Endometrial microvascular endothelial cells (primary cell): ENCODE measurements around the gene PLCG1. TPM values are rescaled to one million over a fixed set of nuclear protein-coding genes. Genes with fewer than 3 reads are reported as not detected.

ENCODE experiments used
- in situ Hi-C: cut with HindIII; loops from 2 replicates; pipeline ENCODE4 v1.10.0; 2017; ENCODE audit warnings: low sequenced_read_pairs, low pct_unique_long_range_greater_than_20kb; ENCODE audit errors: inconsistent ontology term
- total RNA-seq: library from RNA; depleted of rRNA; stranded (reverse); fragments of >200 nt; gene quantifications from one replicate; pipeline ENCODE4 v1.2.3, GENCODE V29; 2015; ENCODE audit errors: inconsistent ontology term

The PLCG1 gene
- total RNA-seq, 1 donor from 2014 or later = 61.3 TPM

GRCh38 chr20:41139227-41140093 is 2.1 kb downstream of the PLCG1 start:
- in situ Hi-C loops = no loop called here

DNA sequence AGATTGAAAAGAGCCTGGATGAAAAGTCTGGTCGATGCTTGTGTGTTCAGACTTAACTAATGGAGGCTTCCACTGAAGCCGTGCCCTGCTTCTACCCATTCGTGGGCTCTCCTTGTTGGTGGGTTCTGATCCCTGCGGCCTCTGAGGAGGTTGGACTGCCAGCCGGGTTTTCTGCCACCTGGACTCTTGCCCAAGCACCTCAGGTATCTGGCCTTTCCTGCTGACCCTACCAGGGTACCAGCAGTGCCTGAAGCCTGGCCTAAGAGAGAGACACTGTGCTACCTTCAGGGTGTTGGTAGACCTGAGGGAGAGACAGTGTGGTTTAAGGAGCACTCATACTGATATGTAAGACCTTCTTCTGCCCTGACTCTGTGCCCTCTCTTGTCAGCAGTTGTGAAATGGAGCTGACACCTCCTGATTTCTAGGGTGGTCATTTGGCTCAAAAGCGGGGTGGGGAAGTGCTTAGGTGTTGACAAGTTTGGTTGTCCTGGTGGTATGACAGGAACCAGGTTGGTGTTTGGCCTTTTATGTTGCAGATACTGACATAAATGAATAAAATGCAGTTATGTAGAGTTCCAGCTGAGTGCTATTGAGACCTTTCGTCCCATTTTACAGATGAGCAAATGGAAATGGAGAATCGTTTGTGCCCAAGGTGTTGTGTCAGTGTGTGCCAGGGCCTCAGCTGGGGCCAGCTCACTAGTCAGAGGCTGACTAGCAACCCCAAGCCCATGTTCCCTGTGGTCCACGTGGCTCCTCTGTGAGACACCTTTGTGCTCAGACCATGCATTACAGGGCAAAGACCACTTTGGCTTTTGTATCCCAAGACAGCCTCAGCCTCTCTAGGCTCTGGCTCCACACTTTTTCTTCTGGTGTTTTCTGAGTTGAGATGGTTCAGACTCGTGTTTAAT is 3.1 kb downstream of the PLCG1 start:
- in situ Hi-C loops = no loop called here

- in situ Hi-C loops = no loop called here
Measured at GRCh38 chr20:41141153-41141815, 3.9 kb downstream of the PLCG1 start.

GRCh38 chr20:41142245-41142644 is 4.9 kb downstream of the PLCG1 start:
- in situ Hi-C loops = no loop called here

- in situ Hi-C loops = no loop called here
Measured at GRCh38 chr20:41142919-41143318, 5.6 kb downstream of the PLCG1 start.

DNA sequence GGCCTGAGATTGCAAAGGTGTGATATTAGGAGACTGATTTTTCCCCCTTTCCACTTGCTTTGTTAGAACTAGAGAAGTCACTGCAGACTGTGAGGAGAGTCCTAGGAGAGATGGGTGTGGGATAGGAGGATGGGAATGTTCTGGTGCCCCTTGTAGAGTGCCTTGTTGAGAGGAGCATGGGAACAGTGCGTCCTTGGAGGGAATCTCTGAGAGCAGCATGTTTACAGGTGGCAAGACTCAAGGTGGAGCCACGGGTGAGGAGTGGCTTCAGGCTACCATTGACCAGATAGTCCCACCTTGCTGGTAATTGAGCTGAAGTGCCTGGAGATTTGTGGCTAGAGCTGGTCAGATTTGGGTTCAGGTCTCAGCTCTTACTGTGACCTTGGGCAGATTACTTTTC is 6.0 kb downstream of the PLCG1 start:
- in situ Hi-C loops = no loop called here

DNA sequence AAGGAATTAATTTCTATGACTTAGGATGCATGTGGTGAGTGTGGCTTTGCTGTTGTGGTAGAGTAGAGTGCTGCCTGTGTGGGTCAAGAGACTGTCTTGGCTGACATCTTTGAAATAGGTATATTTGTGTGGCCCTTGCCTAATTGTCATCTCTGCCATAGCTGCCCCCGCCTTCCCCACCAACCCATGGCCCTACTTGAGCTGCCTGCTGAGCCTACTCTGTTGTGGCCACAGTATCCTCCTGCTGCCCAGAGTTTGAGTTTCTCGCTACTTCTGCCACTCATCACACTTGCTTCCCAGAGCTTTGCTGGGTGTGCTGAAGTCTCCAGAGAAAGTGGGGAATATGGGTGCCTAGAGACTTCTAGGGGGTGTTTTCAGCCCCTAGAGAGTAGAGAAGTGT is 8.0 kb downstream of the PLCG1 start:
- in situ Hi-C loops = no loop called here

GRCh38 chr20:41145821-41146620 is 8.7 kb downstream of the PLCG1 start:
- in situ Hi-C loops = no loop called here

DNA sequence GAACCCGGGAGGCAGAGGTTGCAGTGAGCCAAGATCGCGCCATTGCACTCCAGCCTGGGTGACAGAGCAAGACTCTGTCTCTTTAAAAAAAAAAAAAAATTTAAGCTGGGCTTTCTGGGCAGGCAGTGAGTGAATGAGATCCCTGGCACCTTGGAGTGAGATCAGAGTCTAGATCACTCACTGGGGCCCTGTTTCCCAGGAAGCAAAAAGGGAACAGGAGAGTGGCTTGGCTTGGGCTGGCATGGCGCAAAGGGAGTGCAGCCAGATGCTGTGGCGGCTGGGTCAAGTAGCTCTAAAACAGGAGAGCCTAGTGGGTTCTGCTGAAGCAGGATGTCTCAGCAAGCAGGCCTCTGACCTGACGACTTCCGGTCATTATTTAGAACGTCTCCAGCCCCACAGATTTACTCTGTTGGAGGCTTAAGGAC is 10.4 kb downstream of the PLCG1 start:
- in situ Hi-C loops = no loop called here

DNA sequence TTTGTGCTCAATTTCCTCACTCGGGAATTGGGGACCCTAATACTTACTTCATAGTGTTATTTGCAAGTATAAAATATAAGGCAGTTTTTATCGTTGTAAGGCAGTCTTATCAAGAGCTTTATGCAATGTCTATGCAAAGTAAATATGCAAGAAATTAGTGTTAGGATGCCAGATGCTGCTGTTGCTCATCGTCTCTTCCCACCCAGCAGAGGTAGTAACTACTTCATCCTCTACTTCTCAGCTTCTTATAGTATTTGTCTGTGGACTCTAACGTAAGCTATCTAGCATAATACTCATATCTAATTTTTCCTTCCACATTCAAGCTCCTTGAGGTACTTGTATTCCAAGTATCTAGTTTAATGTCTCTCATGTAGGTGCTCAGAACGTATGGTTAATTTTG is 11.6 kb downstream of the PLCG1 start:
- in situ Hi-C loops = no loop called here

DNA sequence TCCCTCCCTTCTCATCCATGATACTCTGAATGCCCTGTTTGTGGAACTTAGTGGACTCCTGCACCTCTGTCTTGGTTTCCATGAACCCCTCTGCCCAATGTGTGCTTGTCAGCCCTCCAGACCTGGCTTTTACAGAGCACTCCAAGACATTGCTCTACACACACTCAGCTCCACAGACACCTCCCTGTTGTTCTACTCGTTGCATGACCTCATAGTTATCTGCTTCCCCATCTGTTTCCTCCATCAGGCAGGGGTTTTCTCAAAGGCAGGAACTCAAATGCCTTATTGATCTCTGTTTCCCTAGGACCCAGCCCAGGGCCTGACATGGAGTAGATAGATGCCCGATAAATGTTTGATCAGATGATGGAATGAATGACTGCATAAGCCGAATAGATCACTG is 13.3 kb downstream of the PLCG1 start:
- in situ Hi-C loops = no loop called here

DNA sequence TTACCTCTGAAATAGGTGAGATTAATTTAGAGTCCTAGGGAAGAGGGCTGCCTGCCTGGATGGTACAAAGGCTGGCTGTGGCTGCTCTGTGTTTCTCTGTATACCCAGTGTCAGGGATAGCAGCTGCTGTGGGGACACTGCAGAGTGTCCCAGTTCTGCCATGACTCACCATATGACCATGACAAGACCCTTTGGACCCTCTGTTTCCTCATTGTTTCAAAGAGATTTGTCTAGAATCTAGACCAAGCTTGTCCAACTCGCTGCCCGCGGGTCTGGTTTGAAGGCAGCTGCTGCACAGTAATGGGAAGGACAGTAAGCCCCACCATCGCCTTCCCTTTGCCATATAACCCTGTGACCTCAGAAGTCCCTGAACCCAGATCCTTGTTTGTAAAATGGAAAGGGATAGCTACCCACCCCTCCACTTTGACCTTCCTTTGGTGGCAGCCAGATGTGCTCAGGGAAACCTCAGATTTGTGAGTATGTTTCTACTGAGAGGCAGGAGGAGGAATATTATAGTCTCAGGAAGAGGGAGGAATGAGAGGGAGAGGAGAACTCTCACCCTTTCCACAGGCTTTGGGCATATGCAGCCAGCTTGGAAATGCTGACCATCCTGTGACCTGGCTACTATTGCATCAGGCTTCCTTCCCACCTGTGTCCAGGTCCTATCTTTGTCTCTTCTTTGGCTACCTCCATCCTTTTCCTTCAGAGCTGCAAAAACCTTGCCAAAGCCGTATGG is 14.0 kb downstream of the PLCG1 start:
- in situ Hi-C loops = no loop called here

DNA sequence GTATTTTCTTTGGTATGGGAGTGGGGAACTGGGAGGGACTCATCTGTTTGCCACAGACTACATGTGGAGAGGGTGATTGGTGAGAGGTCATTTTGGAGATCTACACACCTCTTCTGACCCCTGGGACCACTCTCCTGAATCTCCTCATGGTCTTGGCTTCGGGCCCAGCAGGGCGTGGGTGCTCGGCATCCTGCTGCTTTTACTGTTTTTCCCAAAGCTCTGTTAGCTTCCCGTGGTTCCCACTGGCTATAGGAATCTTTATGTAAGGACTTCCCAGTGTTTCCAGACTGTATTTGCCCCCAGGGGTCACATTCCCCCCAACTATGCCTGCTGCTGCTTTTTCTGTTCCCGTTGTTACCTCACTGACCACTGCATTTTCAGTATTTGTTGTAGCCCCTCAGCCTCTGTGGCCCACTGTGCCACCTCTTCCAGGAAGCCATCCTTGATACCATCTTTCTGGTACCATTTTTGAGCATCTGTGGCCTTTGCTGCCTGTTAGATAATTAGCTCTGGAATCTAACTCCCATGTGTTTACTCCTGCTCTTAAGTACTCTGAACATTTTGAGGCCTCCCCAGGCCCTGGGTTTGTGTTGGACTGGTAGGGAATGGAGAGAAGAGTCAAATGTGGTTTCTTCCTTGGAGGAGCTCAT is 14.9 kb downstream of the PLCG1 start:
- in situ Hi-C loops = no loop called here

DNA sequence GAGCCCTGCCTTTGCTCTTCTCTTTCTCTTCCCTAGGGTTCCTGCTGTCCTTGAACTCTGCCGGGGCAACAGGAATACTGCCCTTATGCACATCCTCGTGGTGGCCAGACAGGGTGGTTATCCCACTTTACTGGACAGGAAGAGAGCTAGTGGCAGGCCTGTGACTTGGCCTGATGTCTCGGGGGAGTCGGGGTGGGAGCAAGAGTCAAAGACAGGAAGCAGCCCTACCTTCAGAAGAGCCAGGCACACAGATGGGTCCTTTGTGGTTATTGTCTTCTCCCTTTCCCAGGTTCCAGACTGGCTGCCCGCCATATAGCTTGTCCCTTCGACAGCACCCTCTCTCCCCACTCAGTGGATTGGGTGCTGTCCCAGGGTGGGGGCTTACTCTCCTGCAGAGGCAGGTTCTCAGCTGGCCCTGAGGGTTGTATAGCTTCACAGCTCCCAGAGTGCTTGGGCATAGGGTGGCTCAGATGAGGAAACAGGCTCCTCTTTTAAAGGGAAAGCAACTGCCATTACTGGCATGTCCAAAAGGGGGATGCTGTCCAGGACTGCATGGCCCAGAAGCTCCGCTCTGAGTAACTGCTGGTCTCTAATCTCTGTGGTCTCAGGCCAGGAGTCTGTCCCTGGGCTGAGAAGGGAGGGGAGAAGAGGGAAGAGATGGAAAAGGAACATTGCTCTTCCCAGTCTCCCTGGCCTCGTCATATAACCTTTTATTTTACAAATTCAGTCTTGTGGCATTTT is 17.3 kb downstream of the PLCG1 start:
- in situ Hi-C loops = no loop called here

DNA sequence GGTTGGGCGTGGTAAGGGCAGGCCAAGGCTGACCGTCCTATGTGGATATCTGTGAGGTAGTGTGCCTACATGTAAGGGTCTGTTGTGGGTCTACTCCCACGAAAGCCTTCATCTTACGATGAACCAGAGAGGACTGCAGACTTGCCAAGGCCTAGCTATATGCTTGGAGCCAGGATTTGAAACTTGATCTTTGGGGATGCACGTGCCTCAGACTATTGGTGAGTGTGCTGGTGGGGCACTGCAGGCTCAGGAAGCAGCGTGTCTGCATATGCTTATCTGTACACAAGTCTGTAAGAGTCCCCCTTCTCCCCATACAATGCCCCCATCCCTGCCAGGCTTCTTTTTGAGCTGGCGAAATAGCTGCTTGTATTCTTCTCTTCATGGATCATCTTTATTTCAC is 17.9 kb downstream of the PLCG1 start:
- in situ Hi-C loops = no loop called here

GRCh38 chr20:41158082-41158625 is 20.8 kb downstream of the PLCG1 start:
- in situ Hi-C loops = no loop called here

GRCh38 chr20:41159547-41159946 is 22.2 kb downstream of the PLCG1 start:
- in situ Hi-C loops = no loop called here
